SK-N-SH treated with all-trans-retinoic acid at 6 μM for 48 hours (cell line): Measurements from ENCODE around the gene RAD51B.

Experiments
- ATAC-seq: fragments of 200-7000 bp; cut with Tn5 transposase; 3 replicates; pipeline ENCODE4 v1.9.1; 2020; ENCODE audit warnings: mild to moderate bottlenecking, moderate library complexity
- ARNTL ChIP-seq: fragments of 450-650 bp; formaldehyde crosslinking; IDR thresholded peaks from 2 replicates; pipeline ENCODE4 v1.5.0; 2020; ENCODE audit warnings: low read depth, mild to moderate bottlenecking, moderate library complexity, borderline replicate concordance
- BACH2 ChIP-seq: fragments of 250-450 bp; sonication (Bioruptor Pico); IDR thresholded peaks from 2 replicates; pipeline ENCODE4 v1.9.0; 2021; ENCODE audit warnings: mild to moderate bottlenecking, borderline replicate concordance
- CREB5 ChIP-seq: fragments of 250-450 bp; sonication (Bioruptor Pico); IDR thresholded peaks from 2 replicates; pipeline ENCODE4 v1.5.1; 2020; ENCODE audit warnings: low read depth, mild to moderate bottlenecking, moderate library complexity
- CSDC2 ChIP-seq: fragments of 250-450 bp; sonication (Bioruptor Pico); IDR thresholded peaks from 2 replicates; pipeline ENCODE4 v1.5.0; 2020; ENCODE audit warnings: mild to moderate bottlenecking, moderate library complexity
- ESRRG ChIP-seq: fragments of 250-450 bp; sonication (Bioruptor Pico); IDR thresholded peaks from 2 replicates; pipeline ENCODE4 v1.6.1; 2021; ENCODE audit warnings: mild to moderate bottlenecking
- ISL1 ChIP-seq: fragments of 250-450 bp; sonication (Bioruptor Pico); IDR thresholded peaks from 2 replicates; pipeline ENCODE4 v2.1.2; 2022; ENCODE audit warnings: mild to moderate bottlenecking, moderate library complexity
- OSR1 ChIP-seq: fragments of 250-450 bp; sonication (Bioruptor Pico); IDR thresholded peaks from 2 replicates; pipeline ENCODE4 v1.8.0; 2022; ENCODE audit warnings: moderate library complexity, mild to moderate bottlenecking, inconsistent platforms
- PATZ1 ChIP-seq: fragments of 250-450 bp; sonication (Bioruptor Pico); IDR thresholded peaks from 2 replicates; pipeline ENCODE4 v1.8.0; 2020; ENCODE audit warnings: mild to moderate bottlenecking, moderate library complexity, borderline replicate concordance
- POU6F1 ChIP-seq: fragments of 250-450 bp; sonication (Bioruptor Pico); IDR thresholded peaks from 2 replicates; pipeline ENCODE4 v1.8.0; 2021; ENCODE audit warnings: low read depth, mild to moderate bottlenecking, moderate library complexity, borderline replicate concordance
- PPARA ChIP-seq: fragments of 250-450 bp; sonication (Bioruptor Pico); IDR thresholded peaks from 2 replicates; pipeline ENCODE4 v1.5.0; 2020; ENCODE audit warnings: mild to moderate bottlenecking, borderline replicate concordance
- RARB ChIP-seq: fragments of 250-450 bp; sonication (Bioruptor Pico); IDR thresholded peaks from 2 replicates; pipeline ENCODE4 v1.8.0; 2021; ENCODE audit warnings: mild to moderate bottlenecking, moderate library complexity
- SNAI2 ChIP-seq: fragments of 250-450 bp; sonication (Bioruptor Pico); IDR thresholded peaks from 2 replicates; pipeline ENCODE4 v1.5.0; 2020; ENCODE audit warnings: mild to moderate bottlenecking, moderate library complexity
- TOX ChIP-seq: fragments of 250-450 bp; sonication (Bioruptor Pico); IDR thresholded peaks from 2 replicates; pipeline ENCODE4 v1.8.0; 2021; ENCODE audit warnings: mild to moderate bottlenecking, moderate library complexity, borderline replicate concordance
- TSHZ2 ChIP-seq: fragments of 250-450 bp; sonication (Bioruptor Pico); IDR thresholded peaks from 2 replicates; pipeline ENCODE4 v1.5.0; 2020; ENCODE audit warnings: mild to moderate bottlenecking, moderate library complexity
- ZC3H10 ChIP-seq: fragments of 250-450 bp; sonication (Bioruptor Pico); IDR thresholded peaks from 2 replicates; pipeline ENCODE4 v1.5.1; 2021; ENCODE audit warnings: mild to moderate bottlenecking, moderate library complexity
- ZFP30 ChIP-seq: fragments of 450-650 bp; formaldehyde crosslinking; IDR thresholded peaks from 2 replicates; pipeline ENCODE4 v1.5.0; 2022; ENCODE audit warnings: mild to moderate bottlenecking, moderate library complexity
- ZNF70 ChIP-seq: fragments of 450-650 bp; formaldehyde crosslinking; IDR thresholded peaks from 2 replicates; pipeline ENCODE4 v1.5.0; 2020; ENCODE audit warnings: mild to moderate bottlenecking, moderate library complexity
- ZNF8 ChIP-seq: fragments of 450-650 bp; formaldehyde crosslinking; IDR thresholded peaks from 2 replicates; pipeline ENCODE4 v1.5.0; 2020; ENCODE audit warnings: mild to moderate bottlenecking, moderate library complexity

RAD51B gene

GRCh38 chr14:68306934-68307789 is 487.6 kb downstream of the RAD51B start:
- no peak for ATAC-seq
- TF ChIP-seq TSHZ2 (CRISPR knock-in tag) (no peak), BACH2 (no peak), POU6F1 (no peak), TOX (CRISPR knock-in tag) (no peak), ZNF70 (no peak), PATZ1 (CRISPR knock-in tag) (no peak), ISL1 (CRISPR knock-in tag) (no peak), ZC3H10 (CRISPR knock-in tag) (no peak), RARB (CRISPR knock-in tag) (no peak)

- ATAC-seq: no peak
Observed at GRCh38 chr14:68307790-68308168, 488.2 kb downstream of the RAD51B start.

GRCh38 chr14:68308726-68309520 is 489.3 kb downstream of the RAD51B start:
- TF ChIP-seq CREB5 (no peak), CSDC2 (CRISPR knock-in tag) (no peak), PATZ1 (CRISPR knock-in tag) (no peak), BACH2 (no peak), TSHZ2 (CRISPR knock-in tag) (no peak), ZNF70 (no peak), ZC3H10 (CRISPR knock-in tag) (no peak), PPARA (CRISPR knock-in tag) (no peak), ESRRG (no peak), TOX (CRISPR knock-in tag) (no peak), SNAI2 (CRISPR knock-in tag) (no peak), RARB (CRISPR knock-in tag) (no peak), ZFP30 (CRISPR knock-in tag) (no peak), ARNTL (CRISPR knock-in tag) (no peak)
- ATAC-seq: no peak

More at GRCh38 chr14:68307790-68308168, 488.2 kb downstream of the RAD51B start:
- TF ChIP-seq OSR1: no peak
- no peak for TF ChIP-seq BACH2
- TF ChIP-seq ZNF8 (CRISPR knock-in tag): no peak
- no peak for TF ChIP-seq CREB5
- no peak for TF ChIP-seq ARNTL (CRISPR knock-in tag)
- TF ChIP-seq CSDC2 (CRISPR knock-in tag): no peak
- no peak for TF ChIP-seq ZC3H10 (CRISPR knock-in tag)
- no peak for TF ChIP-seq SNAI2 (CRISPR knock-in tag)
- no peak for TF ChIP-seq RARB (CRISPR knock-in tag)
